Measurements from ENCODE around the gene MLLT3.

MLLT3 gene

DNA sequence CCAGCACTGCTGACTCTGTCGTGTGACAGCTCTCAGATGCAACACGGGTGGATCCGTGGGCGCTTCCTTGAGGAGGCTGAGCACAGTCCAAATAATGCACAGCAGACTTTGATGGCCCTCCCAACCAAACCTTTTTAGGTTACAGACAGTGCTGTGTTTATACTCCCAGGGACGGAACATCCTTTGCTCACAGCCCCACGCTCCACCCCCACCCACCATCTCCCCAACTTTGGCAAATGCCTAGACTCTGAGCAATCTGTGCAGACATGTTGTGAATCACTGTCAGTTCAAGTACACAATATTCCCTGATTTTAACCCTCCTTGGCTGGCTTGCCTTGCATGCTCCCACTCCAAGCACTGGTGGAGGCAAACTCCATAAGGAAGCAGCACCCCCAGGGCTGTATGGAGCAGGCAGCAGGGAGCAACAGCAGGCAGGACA lies 324.6 kb downstream of the MLLT3 start:
- H3K4me3 ChIP-seq (ENCODE audit: low read depth, low read length): no peak overlapping the region
- H3K9me3 ChIP-seq (ENCODE audit: control insufficient read depth, insufficient read depth, low read length): no peaks in the 10 kb centered on the region
- H3K4me1 ChIP-seq (ENCODE audit: control insufficient read depth, insufficient read depth, low read length): peaks cover 13% of the 10 kb centered on the region
- no peak overlapping the region for H3K9ac ChIP-seq (ENCODE audit: low read depth, low read length)
- H3K27me3 ChIP-seq (ENCODE audit: control insufficient read depth, insufficient read depth, low read length): no peaks in the 10 kb centered on the region
- H3K36me3 ChIP-seq (ENCODE audit: control insufficient read depth, insufficient read depth, low read length): no peaks in the 10 kb centered on the region

DNA sequence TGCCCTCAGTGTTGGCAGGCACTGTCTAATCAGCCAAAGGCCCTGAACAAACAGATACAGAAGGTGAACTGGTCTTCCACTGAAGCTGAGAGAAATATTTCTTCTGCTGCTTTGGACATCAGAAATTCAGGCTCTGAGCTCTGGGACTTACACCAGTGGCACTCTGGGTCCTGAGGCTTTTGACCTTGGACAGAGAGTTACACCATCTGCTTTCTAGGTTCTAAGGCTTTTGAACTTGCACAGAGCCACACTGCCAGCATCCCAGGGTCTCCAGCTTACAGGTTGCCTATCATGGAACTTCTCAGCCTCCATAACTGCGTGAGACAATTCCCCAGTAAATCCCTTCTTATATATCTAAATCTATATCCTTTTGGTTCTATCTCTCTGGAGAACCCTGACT lies 326.7 kb downstream of the MLLT3 start:
- no peaks in the 10 kb centered on the region for H3K9me3 ChIP-seq (ENCODE audit: control insufficient read depth, insufficient read depth, low read length)
- no peak overlapping the region for H3K9ac ChIP-seq (ENCODE audit: low read depth, low read length)
- H3K4me3 ChIP-seq (ENCODE audit: low read depth, low read length): no peak overlapping the region
- no peaks in the 10 kb centered on the region for H3K36me3 ChIP-seq (ENCODE audit: control insufficient read depth, insufficient read depth, low read length)
- no peaks in the 10 kb centered on the region for H3K4me1 ChIP-seq (ENCODE audit: control insufficient read depth, insufficient read depth, low read length)
- H3K27me3 ChIP-seq (ENCODE audit: control insufficient read depth, insufficient read depth, low read length): no peaks in the 10 kb centered on the region

DNA sequence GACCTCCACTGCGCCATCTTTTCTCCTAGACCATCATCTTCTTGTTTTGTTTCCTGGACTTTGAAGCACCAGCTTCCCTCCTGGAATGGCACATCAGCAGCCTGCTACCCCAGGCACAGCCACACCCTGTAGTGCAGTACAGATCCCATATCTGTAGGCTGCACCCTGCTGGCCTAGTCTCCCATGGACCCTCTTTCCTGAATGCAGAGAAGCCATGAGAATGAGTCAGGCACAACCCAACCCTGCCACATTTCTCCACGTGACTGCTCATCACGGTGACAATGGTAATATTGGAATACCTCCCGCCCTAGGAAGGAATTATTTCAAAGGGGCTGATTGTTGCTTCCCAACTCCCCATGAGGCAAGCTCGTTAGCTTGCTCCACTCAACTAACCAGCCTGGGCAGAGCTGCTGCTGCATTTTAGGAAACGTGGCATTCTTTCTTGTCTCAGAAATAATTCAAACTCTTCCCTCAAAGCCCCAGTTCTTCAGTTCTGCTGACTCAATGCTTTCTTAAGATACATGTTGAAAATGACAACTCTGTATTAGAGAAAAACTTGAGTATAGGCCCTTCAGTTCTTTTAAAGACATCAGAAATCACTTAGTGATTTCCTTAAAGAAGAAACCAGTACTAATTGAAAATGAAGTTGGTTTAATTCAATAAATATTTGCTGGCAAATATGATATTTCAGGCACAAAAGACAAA lies 328.1 kb downstream of the MLLT3 start:
- H3K9me3 ChIP-seq (ENCODE audit: control insufficient read depth, insufficient read depth, low read length): no peaks in the 10 kb centered on the region
- H3K27me3 ChIP-seq (ENCODE audit: control insufficient read depth, insufficient read depth, low read length): no peaks in the 10 kb centered on the region
- H3K36me3 ChIP-seq (ENCODE audit: control insufficient read depth, insufficient read depth, low read length): no peaks in the 10 kb centered on the region
- H3K9ac ChIP-seq (ENCODE audit: low read depth, low read length): no peak overlapping the region
- no peaks in the 10 kb centered on the region for H3K4me1 ChIP-seq (ENCODE audit: control insufficient read depth, insufficient read depth, low read length)
- no peak overlapping the region for H3K4me3 ChIP-seq (ENCODE audit: low read depth, low read length)

DNA sequence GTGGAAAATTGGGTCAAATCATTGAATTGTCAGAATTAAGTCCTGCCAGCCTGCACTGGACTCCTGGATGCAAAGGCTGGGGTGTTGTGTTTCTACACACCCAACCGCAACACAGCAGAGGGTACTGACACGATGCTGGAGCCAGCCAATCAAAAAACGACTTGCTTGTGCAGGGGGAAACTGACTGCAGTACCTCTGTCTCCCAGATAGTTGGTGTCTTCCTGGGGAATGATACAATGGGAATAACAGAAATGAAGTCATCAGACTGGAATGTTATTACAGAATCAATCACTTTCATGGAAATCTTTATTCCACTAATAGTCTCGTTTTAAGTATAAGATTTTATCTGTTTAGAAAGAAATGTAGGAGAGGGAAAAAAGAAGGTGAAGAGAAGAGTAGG lies 330.3 kb downstream of the MLLT3 start:
- Histone ChIP-seq H3K4me1 (ENCODE audit: control insufficient read depth, insufficient read depth, low read length) (no peaks in the 10 kb centered on the region), H3K36me3 (ENCODE audit: control insufficient read depth, insufficient read depth, low read length) (no peaks in the 10 kb centered on the region), H3K4me3 (ENCODE audit: low read depth, low read length) (no peak overlapping the region), H3K9ac (ENCODE audit: low read depth, low read length) (no peak overlapping the region), H3K27me3 (ENCODE audit: control insufficient read depth, insufficient read depth, low read length) (no peaks in the 10 kb centered on the region), H3K9me3 (ENCODE audit: control insufficient read depth, insufficient read depth, low read length) (no peaks in the 10 kb centered on the region)
